HCT116 (cell line): ENCODE results near the gene ADAMTS4. TPM values are rescaled to one million over a fixed set of nuclear protein-coding genes. Genes with fewer than 3 reads are reported as not detected.
A peak's percentile ranks its signal among the peaks of the same experiment; 100 is the strongest.

Experiments
- ATAC-seq: fragments of 200-7000 bp; cut with Tn5 transposase; 2 replicates; pipeline ENCODE4 v1.9.1; 2020; ENCODE audit warnings: mild to moderate bottlenecking, moderate library complexity
- BruUV-seq: library from RNA; stranded (reverse); fragments of 400-500 nt; replicated peaks from 2 replicates; lab custom pipeline; 2021; lab: Mats Ljungman, UMichigan
- CTCF ChIA-PET: fragments of 300-600 bp; sonication (Branson Sonifier 250); formaldehyde crosslinking; loops from one replicate; lab custom pipeline; 2021; ENCODE audit warnings: antibody characterized with exemption; lab: Charles Lee
- POLR2A ChIA-PET: fragments of 300-600, 350-600 bp; sonication (Branson Sonifier 250); formaldehyde crosslinking; loops from one replicate; lab custom pipeline; 2021; ENCODE audit warnings: antibody characterized with exemption; lab: Charles Lee
- RAD21 ChIA-PET, 2 experiments: fragments of 300-600 bp; sonication (Branson Sonifier 250); formaldehyde crosslinking; loops; one replicate each; lab custom pipeline; 2023; ENCODE audit warnings: low total read pairs in 2 of 2; ENCODE audit not compliant: uncharacterized antibody in 2 of 2, unreplicated experiment in 2 of 2, low non-redundant PET in 1 of 2; lab: Charles Lee
- DNase-seq: peaks from one replicate; pipeline ENCODE4 v3.0.0-alpha.2; 2010; ENCODE audit warnings: low read depth, low spot score
- H2AFZ ChIP-seq: fragments of 200-600 bp; shearing (Covaris generic), sonication (generic); 2 replicates; pipeline ENCODE4 v1.6.1; 2017; ENCODE audit warnings: low read depth, mixed run types, mixed read lengths, antibody characterized with exemption, low read length; ENCODE audit not compliant: poor library complexity, severe bottlenecking
- H3K27ac ChIP-seq: 2 replicates; pipeline ENCODE4 v1.5.1; 2012; ENCODE audit warnings: low read depth, low read length
- H3K27me3 ChIP-seq: fragments of 200-600 bp; sonication (generic); 2 replicates; pipeline ENCODE4 v1.6.1; 2016; ENCODE audit warnings: mixed run types, low read length, mixed read lengths; ENCODE audit not compliant: insufficient read depth
- H3K36me3 ChIP-seq, 2 experiments: fragments of 200-500 bp in 1 of 2; fragments of 200-600 bp in 1 of 2; sonication (Bioruptor generic) in 1 of 2; sonication (generic) in 1 of 2; 2 replicates each; pipeline versions ENCODE4 v1.5.1 to v1.6.1; 2014 to 2016; ENCODE audit warnings: low read length in 2 of 2, inconsistent platforms in 1 of 2, mixed read lengths in 1 of 2, mixed run types in 1 of 2; ENCODE audit not compliant: insufficient read depth in 2 of 2, control insufficient read depth in 1 of 2
- H3K4me1 ChIP-seq, 2 experiments: fragments of 200-600 bp in 1 of 2; sonication (generic) in 1 of 2; 2 replicates each; pipeline versions ENCODE4 v1.5.1 to v1.6.1; 2012 to 2017; ENCODE audit warnings: low read length in 2 of 2, inconsistent platforms in 1 of 2, mild to moderate bottlenecking in 1 of 2, mixed read lengths in 1 of 2, mixed run types in 1 of 2, moderate library complexity in 1 of 2; ENCODE audit not compliant: insufficient read depth in 2 of 2, control insufficient read depth in 1 of 2
- H3K4me2 ChIP-seq: fragments of 200-600 bp; sonication (generic); 2 replicates; pipeline ENCODE4 v1.6.1; 2017; ENCODE audit warnings: mixed run types, low read length, mixed read lengths
- H3K4me3 ChIP-seq, 2 experiments: fragments of 200-600 bp in 1 of 2; sonication (generic) in 1 of 2; replicated peaks in 1 of 2; 2 replicates each; pipeline ENCODE4 v1.5.1; 2011 to 2016; ENCODE audit warnings: low read length in 2 of 2, control low read depth in 1 of 2, low read depth in 1 of 2, mild to moderate bottlenecking in 1 of 2, mixed read lengths in 1 of 2, mixed run types in 1 of 2
- H3K79me2 ChIP-seq: fragments of 200-600 bp; sonication (generic); 2 replicates; pipeline ENCODE4 v1.6.1; 2017; ENCODE audit warnings: mild to moderate bottlenecking, mixed run types, low read length, moderate library complexity, mixed read lengths; ENCODE audit not compliant: insufficient read depth
- H3K9ac ChIP-seq: fragments of 200-600 bp; sonication (generic); 2 replicates; pipeline ENCODE4 v1.6.1; 2016; ENCODE audit warnings: low read length, mixed read lengths
- H3K9me2 ChIP-seq: fragments of 200-600 bp; sonication (generic), shearing (Covaris generic); 2 replicates; pipeline ENCODE4 v1.6.1; 2017; ENCODE audit warnings: mixed run types, mild to moderate bottlenecking, moderate library complexity; ENCODE audit not compliant: insufficient read depth
- H3K9me3 ChIP-seq, 2 experiments: fragments of 200-500 bp in 1 of 2; fragments of 200-600 bp in 1 of 2; sonication (Bioruptor generic) in 1 of 2; sonication (generic) in 1 of 2; 2 replicates each; pipeline ENCODE4 v1.6.1; 2014 to 2017; ENCODE audit warnings: low read length in 2 of 2, mixed read lengths in 2 of 2, inconsistent platforms in 1 of 2, low read depth in 1 of 2, mild to moderate bottlenecking in 1 of 2, mixed run types in 1 of 2, moderate library complexity in 1 of 2; ENCODE audit not compliant: control insufficient read depth in 1 of 2, insufficient read depth in 1 of 2
- H4K20me1 ChIP-seq: fragments of 200-600 bp; sonication (generic), shearing (Covaris generic); 2 replicates; pipeline ENCODE4 v1.6.1; 2017; ENCODE audit warnings: mixed run types, mild to moderate bottlenecking, moderate library complexity; ENCODE audit not compliant: insufficient read depth
- ATF3 ChIP-seq: IDR thresholded peaks from 2 replicates; pipeline ENCODE4 v1.6.1; 2012
- CBX3 ChIP-seq: IDR thresholded peaks from 2 replicates; pipeline ENCODE4 v1.6.1; 2012; ENCODE audit warnings: low read depth
- CEBPB ChIP-seq: IDR thresholded peaks from 2 replicates; pipeline ENCODE4 v1.6.1; 2012; ENCODE audit warnings: low read depth
- CTCF ChIP-seq, 3 experiments: fragments of 200-600 bp in 1 of 3; sonication (generic) in 1 of 3; IDR thresholded peaks in 2 of 3; conservative IDR thresholded peaks in 1 of 3; 2 replicates each; pipeline ENCODE4 v1.5.1; 2012 to 2017; ENCODE audit warnings: low read depth in 2 of 3, low read length in 2 of 3, antibody characterized with exemption in 1 of 3, borderline replicate concordance in 1 of 3, control low read depth in 1 of 3, mild to moderate bottlenecking in 1 of 3, mixed read lengths in 1 of 3, mixed run types in 1 of 3, moderate library complexity in 1 of 3; ENCODE audit not compliant: insufficient read depth in 1 of 3
- EGR1 ChIP-seq: IDR thresholded peaks from 2 replicates; pipeline ENCODE4 v1.6.1; 2012; ENCODE audit warnings: low read depth
- EZH2phosphoT487 ChIP-seq: fragments of 200-600 bp; IDR thresholded peaks from 2 replicates; pipeline ENCODE4 v1.6.1; 2018; ENCODE audit warnings: antibody characterized with exemption, borderline replicate concordance
- FOSL1 ChIP-seq: IDR thresholded peaks from 2 replicates; pipeline ENCODE4 v1.6.1; 2012; ENCODE audit warnings: low read depth
- MAX ChIP-seq: IDR thresholded peaks from 2 replicates; pipeline ENCODE4 v1.6.1; 2012
- POLR2AphosphoS5 ChIP-seq: IDR thresholded peaks from 2 replicates; pipeline ENCODE4 v1.6.1; 2011; ENCODE audit warnings: mild to moderate bottlenecking, low read depth, low read length, moderate library complexity
- RAD21 ChIP-seq: IDR thresholded peaks from 2 replicates; pipeline ENCODE4 v1.6.1; 2012; ENCODE audit warnings: low read depth, mild to moderate bottlenecking
- TCF7L2 ChIP-seq: IDR thresholded peaks from 2 replicates; pipeline ENCODE4 v1.7.0; 2011; ENCODE audit warnings: borderline replicate concordance, inconsistent platforms; ENCODE audit not compliant: insufficient read depth, insufficient read length; ENCODE audit errors: extremely low read depth
- ZBTB33 ChIP-seq: IDR thresholded peaks from 2 replicates; pipeline ENCODE4 v1.6.1; 2011; ENCODE audit warnings: mild to moderate bottlenecking, low read length, moderate library complexity; ENCODE audit not compliant: insufficient replicate concordance; ENCODE audit errors: extremely low read depth
- intact Hi-C: fragments of 100-400 bp; cut with micrococcal nuclease; formaldehyde crosslinking; loops from 2 replicates; pipeline ENCODE4 v1.10.0; 2022
- total RNA-seq: library from RNA; stranded (reverse); gene quantifications from one replicate; pipeline ENCODE4 v1.2.1, GENCODE V29; 2021; ENCODE audit not compliant: unreplicated experiment

Gene ADAMTS4
- total RNA-seq, 1 experiment from 2014 or later: not detected

GRCh38 chr1:161171191-161171590 is 27.7 kb downstream of the ADAMTS4 start:
- Histone ChIP-seq H2AFZ (no peak overlapping the region), H3K4me1 (peaks cover 4 to 19% of the 10 kb centered on the region in 2 experiments; a peak in 3 of 4 replicates), H4K20me1 (no peaks in the 10 kb centered on the region), H3K9ac (no peak overlapping the region), H3K9me3 (no peaks in the 10 kb centered on the region), H3K36me3 (peaks cover 21 to 38% of the 10 kb centered on the region in 2 experiments; a peak in 3 of 4 replicates), H3K79me2 (peaks cover 9% of the 10 kb centered on the region; the same call in 1 of the 2 replicates), H3K27me3 (no peaks in the 10 kb centered on the region), H3K4me3 (no peak overlapping the region), H3K9me2 (no peaks in the 10 kb centered on the region), H3K27ac (no peak overlapping the region), H3K4me2 (no peak overlapping the region)
- POLR2A ChIA-PET: no interaction called here
- BruUV-seq: no TSS peak
- TF ChIP-seq ZBTB33 (no peak), RAD21 (no peak), CTCF (IDR thresholded peaks at IDR 0.05 in 2 of 3, conservative IDR thresholded peaks at IDR 0.05 in 1 of 3; ENCODE audit: borderline replicate concordance in 1 of 3, insufficient read depth in 1 of 3, low read depth in 2 of 3, low read length in 2 of 3) (peak; percentile 29 to 51 (median 46); a peak in 5 of 6 replicates)
- RAD21 ChIA-PET: no interaction called here
- CTCF ChIA-PET: interaction anchor here (1.0 to 1.5 kb wide), 2 partner anchors 56 to 210 kb away, joined by 3 read pairs; no protein-coding TSS in a partner anchor
- intact Hi-C loops: no loop called here
- DNase-seq: no peak
- no peak for ATAC-seq

GRCh38 chr1:161168906-161169305 is 29.9 kb downstream of the ADAMTS4 start:
- ChIA-PET RAD21 (no interaction called here), CTCF (no interaction called here), POLR2A (no interaction called here)
- Histone ChIP-seq H3K9me2 (no peaks in the 10 kb centered on the region), H3K79me2 (no peaks in the 10 kb centered on the region), H3K9ac (no peak overlapping the region), H3K27me3 (no peaks in the 10 kb centered on the region), H2AFZ (no peak overlapping the region), H4K20me1 (no peaks in the 10 kb centered on the region), H3K9me3 (no peaks in the 10 kb centered on the region), H3K4me2 (no peak overlapping the region), H3K4me1 (peaks cover 3 to 31% of the 10 kb centered on the region in 2 experiments; a peak in 3 of 4 replicates), H3K4me3 (no peak overlapping the region), H3K36me3 (peaks cover 21 to 38% of the 10 kb centered on the region in 2 experiments; a peak in 3 of 4 replicates), H3K27ac (no peak overlapping the region)
- ATAC-seq (no peak), DNase-seq (no peak)
- intact Hi-C loops: no loop called here
- BruUV-seq: no TSS peak
- TF ChIP-seq MAX (no peak), RAD21 (no peak), CTCF (IDR thresholded peaks at IDR 0.05 in 2 of 3, conservative IDR thresholded peaks at IDR 0.05 in 1 of 3; ENCODE audit: borderline replicate concordance in 1 of 3, insufficient read depth in 1 of 3, low read depth in 2 of 3, low read length in 2 of 3) (no peak), EZH2phosphoT487 (no peak), TCF7L2 (no peak), FOSL1 (no peak), ATF3 (no peak), EGR1 (no peak), CBX3 (no peak), CEBPB (no peak), POLR2AphosphoS5 (no peak)
